Activated T-helper 2 cell treated with anti-CD3 and anti-CD28 coated beads, Interferon-gamma antibody, Interleukin-2, Interleukin-4, amounts not matched to agents 10 μg/mL and 5 μg/mL and 100 μg/mL, durations not matched to agents 14 hours and 24 hours and 36 hours (primary cell): ENCODE results near the gene ZNF563. TPM values are rescaled to one million over a fixed set of nuclear protein-coding genes. Genes with fewer than 3 reads are reported as not detected.
"Not testable (repeated sequence)": the region's sequence is repeated elsewhere in the genome, so short reads cannot be mapped to it uniquely, and the experiment has no call there.

ENCODE experiments used
- DNase-seq: peaks from one replicate; pipeline ENCODE4 v3.0.0; 2021; ENCODE audit warnings: low spot score
- H3K27ac Mint-ChIP-seq: one replicate; pipeline ENCODE4 v1.8.0; 2021; ENCODE audit warnings: mixed read lengths
- H3K27me3 Mint-ChIP-seq: one replicate; pipeline ENCODE4 v1.8.0; 2021; ENCODE audit warnings: low read depth, mixed read lengths
- H3K36me3 Mint-ChIP-seq: one replicate; pipeline ENCODE4 v1.8.0; 2021; ENCODE audit warnings: low read depth, mixed read lengths
- H3K4me1 Mint-ChIP-seq: one replicate; pipeline ENCODE4 v1.8.0; 2021; ENCODE audit warnings: low read depth, mixed read lengths
- H3K4me3 Mint-ChIP-seq: one replicate; pipeline ENCODE4 v1.8.0; 2021; ENCODE audit warnings: low read depth, mild to moderate bottlenecking, moderate library complexity, mixed read lengths
- H3K9me3 Mint-ChIP-seq: one replicate; pipeline ENCODE4 v1.8.0; 2021; ENCODE audit warnings: mixed read lengths
- intact Hi-C: fragments of 100-400 bp; cut with micrococcal nuclease; formaldehyde crosslinking; loops from one replicate; pipeline ENCODE4 v1.15.1; 2023
- total RNA-seq: library from RNA; stranded (reverse); gene quantifications from 2 replicates; pipeline ENCODE4 v1.2.3, GENCODE V29; 2022

Gene ZNF563
- total RNA-seq, 1 donor from 2014 or later: 4.2 TPM

- DNase-seq: no peak
- intact Hi-C loops: no loop called here
- H3K4me3 Mint-ChIP-seq: no peak overlapping the region
- peaks cover 66% of the 10 kb centered on the region for H3K9me3 Mint-ChIP-seq
- no peaks in the 10 kb centered on the region for H3K27me3 Mint-ChIP-seq
- no peak overlapping the region for H3K27ac Mint-ChIP-seq
- H3K4me1 Mint-ChIP-seq: no peaks in the 10 kb centered on the region
- H3K36me3 Mint-ChIP-seq: peaks cover 9% of the 10 kb centered on the region
These were observed 11.8 kb upstream of the ZNF563 start for GRCh38 chr19:12345197-12345596.

- DNase-seq: peak; percentile 11
- Mint-ChIP-seq H3K27me3 (no peaks in the 10 kb centered on the region), H3K4me3 (peak overlapping the region; percentile 98), H3K36me3 (peaks cover 19% of the 10 kb centered on the region), H3K27ac (peak overlapping the region; percentile 80), H3K4me1 (peaks cover 32% of the 10 kb centered on the region), H3K9me3 (peaks cover 19% of the 10 kb centered on the region)
- intact Hi-C loops: loop anchor here (1.0 to 5.0 kb wide), 4 partner anchors 34 to 221 kb away; partner anchors contain the start of genes ZNF442, ZNF564 and ZNF799
These were observed 2.1 kb downstream of the ZNF563 start for GRCh38 chr19:12331211-12331941.

GRCh38 chr19:12330340-12330739 is 3.1 kb downstream of the ZNF563 start:
- peaks cover 30% of the 10 kb centered on the region for H3K9me3 Mint-ChIP-seq
- DNase-seq: no peak
- H3K36me3 Mint-ChIP-seq: peaks cover 29% of the 10 kb centered on the region
- intact Hi-C loops: loop anchor here (5.0 kb wide), 2 partner anchors 72 to 222 kb away; partner anchors contain the start of genes ZNF564 and ZNF799
- H3K27ac Mint-ChIP-seq: no peak overlapping the region
- no peak overlapping the region for H3K4me3 Mint-ChIP-seq
- H3K27me3 Mint-ChIP-seq: no peaks in the 10 kb centered on the region
- H3K4me1 Mint-ChIP-seq: peaks cover 32% of the 10 kb centered on the region

- Mint-ChIP-seq H3K9me3 (peaks cover 58% of the 10 kb centered on the region), H3K27me3 (no peaks in the 10 kb centered on the region), H3K36me3 (peaks cover 70% of the 10 kb centered on the region), H3K4me1 (peaks cover 8% of the 10 kb centered on the region), H3K4me3 (no peak overlapping the region), H3K27ac (no peak overlapping the region)
- no peak for DNase-seq
- intact Hi-C loops: no loop called here
These were observed 7.7 kb downstream of the ZNF563 start for GRCh38 chr19:12325690-12326089.

GRCh38 chr19:12318782-12319413 is 14.5 kb downstream of the ZNF563 start:
- Mint-ChIP-seq H3K27ac (no peak overlapping the region), H3K27me3 (no peaks in the 10 kb centered on the region), H3K9me3 (peaks cover 67% of the 10 kb centered on the region), H3K4me1 (no peaks in the 10 kb centered on the region), H3K4me3 (no peak overlapping the region), H3K36me3 (peaks cover 77% of the 10 kb centered on the region)
- intact Hi-C loops: no loop called here
- no peak for DNase-seq

GRCh38 chr19:12314553-12314952 is 18.9 kb downstream of the ZNF563 start:
- intact Hi-C loops: no loop called here
- Mint-ChIP-seq H3K9me3 (peaks cover 54% of the 10 kb centered on the region), H3K36me3 (peaks cover 46% of the 10 kb centered on the region), H3K27ac (no peak overlapping the region), H3K27me3 (no peaks in the 10 kb centered on the region), H3K4me3 (no peak overlapping the region), H3K4me1 (no peaks in the 10 kb centered on the region)
- DNase-seq: no peak

- Mint-ChIP-seq H3K36me3 (peaks cover 19% of the 10 kb centered on the region), H3K9me3 (peaks cover 29% of the 10 kb centered on the region)
- DNase-seq, H3K27me3 Mint-ChIP-seq, H3K4me1 Mint-ChIP-seq, H3K27ac Mint-ChIP-seq, intact Hi-C loops, H3K4me3 Mint-ChIP-seq: not testable (repeated sequence)
These were observed 24.5 kb downstream of the ZNF563 start for GRCh38 chr19:12308891-12309290.

- peaks cover 31% of the 10 kb centered on the region for H3K36me3 Mint-ChIP-seq
- no peak for DNase-seq
- H3K4me1 Mint-ChIP-seq: peaks cover 18% of the 10 kb centered on the region
- intact Hi-C loops: loop anchor here (2.0 kb wide), 2 partner anchors 132 to 146 kb away; partner anchors contain the start of genes ZNF136 and ZNF443
- peak overlapping the region; percentile 100 for H3K4me3 Mint-ChIP-seq
- H3K9me3 Mint-ChIP-seq: peaks cover 23% of the 10 kb centered on the region
- H3K27me3 Mint-ChIP-seq: no peaks in the 10 kb centered on the region
- peak overlapping the region; percentile 97 for H3K27ac Mint-ChIP-seq
These were observed 38.2 kb downstream of the ZNF563 start for GRCh38 chr19:12295191-12295590.

- H3K9me3 Mint-ChIP-seq: peaks cover 23% of the 10 kb centered on the region
- intact Hi-C loops: loop anchor here (1.0 to 2.0 kb wide), 4 partner anchors 39 to 257 kb away; partner anchors contain the start of genes ZNF136, ZNF443, ZNF563 and ZNF564
- peak within 1 kb of the TSS; percentile 100 for H3K4me3 Mint-ChIP-seq
- H3K27ac Mint-ChIP-seq: peak within 1 kb of the TSS; percentile 99
- H3K36me3 Mint-ChIP-seq: peaks cover 36% of the 10 kb centered on the region
- H3K27me3 Mint-ChIP-seq: no peaks in the 10 kb centered on the region
- peaks cover 22% of the 10 kb centered on the region for H3K4me1 Mint-ChIP-seq
- peak; percentile 96 for DNase-seq
These were observed 38.9 kb downstream of the ZNF563 start, which contains the start of gene ZNF44 for GRCh38 chr19:12294249-12295158. Gene ZNF44, minus strand, starts transcription at chr19:12294883. Its CDS starts 189 bp downstream, at chr19:12294694.

- peak overlapping the region; percentile 99 for H3K27ac Mint-ChIP-seq
- peak overlapping the region; percentile 100 for H3K4me3 Mint-ChIP-seq
- H3K4me1 Mint-ChIP-seq: peaks cover 29% of the 10 kb centered on the region
- peaks cover 43% of the 10 kb centered on the region for H3K36me3 Mint-ChIP-seq
- H3K9me3 Mint-ChIP-seq: peaks cover 24% of the 10 kb centered on the region
- intact Hi-C loops: loop anchor here (1.0 to 2.0 kb wide), 4 partner anchors 39 to 257 kb away; partner anchors contain the start of genes ZNF136, ZNF443, ZNF563 and ZNF564
- DNase-seq: peak; percentile 69
- no peaks in the 10 kb centered on the region for H3K27me3 Mint-ChIP-seq
These were observed 39.6 kb downstream of the ZNF563 start for GRCh38 chr19:12293777-12294248.

GRCh38 chr19:12289790-12290065 is 43.7 kb downstream of the ZNF563 start:
- Mint-ChIP-seq H3K27ac (peak overlapping the region; percentile 91), H3K4me1 (peaks cover 29% of the 10 kb centered on the region), H3K9me3 (peaks cover 27% of the 10 kb centered on the region), H3K36me3 (peaks cover 77% of the 10 kb centered on the region), H3K27me3 (no peaks in the 10 kb centered on the region), H3K4me3 (peak overlapping the region; percentile 57)
- intact Hi-C loops: loop anchor here (1.0 kb wide), 1 partner anchor 42 kb away; no protein-coding TSS in a partner anchor
- no peak for DNase-seq

- H3K27ac Mint-ChIP-seq: no peak overlapping the region
- no peaks in the 10 kb centered on the region for H3K27me3 Mint-ChIP-seq
- peaks cover 76% of the 10 kb centered on the region for H3K36me3 Mint-ChIP-seq
- peaks cover 26% of the 10 kb centered on the region for H3K4me1 Mint-ChIP-seq
- no peak for DNase-seq
- intact Hi-C loops: no loop called here
- no peak overlapping the region for H3K4me3 Mint-ChIP-seq
- H3K9me3 Mint-ChIP-seq: peaks cover 29% of the 10 kb centered on the region
These were observed 45.4 kb downstream of the ZNF563 start for GRCh38 chr19:12287958-12288500.
